HTR-8/SVneo (cell line): ENCODE measurements around the gene VPS26A.

ENCODE experiments used
- DNase-seq: peaks from one replicate; pipeline ENCODE4 v3.0.0; 2011; ENCODE audit warnings: low spot score, mixed read lengths; ENCODE audit not compliant: insufficient read length
- FAIRE-seq: peaks from 2 replicates; lab custom pipeline; 2011; peaks lifted over from hg19 to GRCh38; lab: Jason Lieb, UNC

Gene VPS26A

GRCh38 chr10:69123747-69124562, at the start of gene VPS26A:
VPS26A (plus strand) TSS chr10:69124178; CDS start chr10:69124278, 100 bp downstream.
- FAIRE-seq (peak; percentile 98), DNase-seq (peak; percentile 97)

GRCh38 chr10:69074532-69074931, 49.4 kb upstream of the VPS26A start:
- DNase-seq: no peak
- no peak for FAIRE-seq

- no peak for FAIRE-seq
- no peak for DNase-seq
Measured at GRCh38 chr10:69075431-69075830, 48.5 kb upstream of the VPS26A start.

GRCh38 chr10:69078311-69078710, 45.7 kb upstream of the VPS26A start:
- DNase-seq (no peak), FAIRE-seq (no peak)

- DNase-seq (no peak), FAIRE-seq (no peak)
Measured at GRCh38 chr10:69080226-69080625, 43.8 kb upstream of the VPS26A start.

GRCh38 chr10:69086001-69086509, 37.9 kb upstream of the VPS26A start:
- no peak for DNase-seq
- FAIRE-seq: no peak

GRCh38 chr10:69087590-69088470, 36.1 kb upstream of the VPS26A start, which contains the start of gene SRGN:
SRGN (plus strand) TSS chr10:69088103; CDS start chr10:69088158, 55 bp downstream.
- FAIRE-seq (no peak), DNase-seq (peak; percentile 65)

- DNase-seq (no peak), FAIRE-seq (no peak)
Measured at GRCh38 chr10:69088471-69088769, 35.6 kb upstream of the VPS26A start.

- DNase-seq (peak; percentile 54), FAIRE-seq (no peak)
Measured at GRCh38 chr10:69088801-69089501, 35.0 kb upstream of the VPS26A start.

GRCh38 chr10:69089638-69090599, 34.1 kb upstream of the VPS26A start:
- DNase-seq: no peak

GRCh38 chr10:69090685-69091084, 33.3 kb upstream of the VPS26A start:
- DNase-seq: no peak
- no peak for FAIRE-seq

More at GRCh38 chr10:69089638-69090599, 34.1 kb upstream of the VPS26A start:
- FAIRE-seq: no peak

GRCh38 chr10:69091143-69091651, 32.8 kb upstream of the VPS26A start:
- DNase-seq: no peak
- no peak for FAIRE-seq

- FAIRE-seq (no peak), DNase-seq (peak; percentile 74)
Measured at GRCh38 chr10:69092959-69093850, 30.8 kb upstream of the VPS26A start.

GRCh38 chr10:69093933-69094332, 30.0 kb upstream of the VPS26A start:
- no peak for FAIRE-seq
- no peak for DNase-seq

GRCh38 chr10:69096045-69096444, 27.9 kb upstream of the VPS26A start:
- DNase-seq (no peak), FAIRE-seq (no peak)

- no peak for FAIRE-seq
Measured at GRCh38 chr10:69097729-69098128, 26.2 kb upstream of the VPS26A start.

GRCh38 chr10:69100136-69100872, 23.7 kb upstream of the VPS26A start:
- FAIRE-seq (no peak), DNase-seq (no peak)

More at GRCh38 chr10:69097729-69098128, 26.2 kb upstream of the VPS26A start:
- DNase-seq: no peak
